Sciatic nerve (tissue), 2 donors: ENCODE results near the gene GABRB2. TPM values are rescaled to one million over a fixed set of nuclear protein-coding genes. Genes with fewer than 3 reads are reported as not detected.
A peak's percentile ranks its signal among the peaks of the same experiment; 100 is the strongest.
"Not testable (repeated sequence)": the region's sequence is repeated elsewhere in the genome, so short reads cannot be mapped to it uniquely, and the experiment has no call there.

ENCODE experiments used
- ATAC-seq: fragments of 200-7000 bp; cut with Tn5 transposase; one replicate; pipeline ENCODE4 v1.9.1; 2020; ENCODE audit warnings: mild to moderate bottlenecking, moderate library complexity
- DNase-seq: peaks from one replicate; pipeline ENCODE4 v3.0.0-alpha.2; 2020; ENCODE audit warnings: low spot score
- intact Hi-C: fragments of 100-400 bp; cut with DNase I; formaldehyde crosslinking; loops from one replicate; pipeline ENCODE4 v1.14.2; 2022
- total RNA-seq: library from RNA; stranded (reverse); fragmentation: NEBNext Ultra II Directional; extraction: Animal tissue kit (Norgen Biotek cat#: 25700); gene quantifications from one replicate; pipeline ENCODE4 v1.2.1, GENCODE V29; 2021
- donor health status: DM: no; HTN: no; CAD: no.
- donor health status: DM: no; HTN: no; CAD: no.

Gene GABRB2
- 0.13 TPM for total RNA-seq

DNA sequence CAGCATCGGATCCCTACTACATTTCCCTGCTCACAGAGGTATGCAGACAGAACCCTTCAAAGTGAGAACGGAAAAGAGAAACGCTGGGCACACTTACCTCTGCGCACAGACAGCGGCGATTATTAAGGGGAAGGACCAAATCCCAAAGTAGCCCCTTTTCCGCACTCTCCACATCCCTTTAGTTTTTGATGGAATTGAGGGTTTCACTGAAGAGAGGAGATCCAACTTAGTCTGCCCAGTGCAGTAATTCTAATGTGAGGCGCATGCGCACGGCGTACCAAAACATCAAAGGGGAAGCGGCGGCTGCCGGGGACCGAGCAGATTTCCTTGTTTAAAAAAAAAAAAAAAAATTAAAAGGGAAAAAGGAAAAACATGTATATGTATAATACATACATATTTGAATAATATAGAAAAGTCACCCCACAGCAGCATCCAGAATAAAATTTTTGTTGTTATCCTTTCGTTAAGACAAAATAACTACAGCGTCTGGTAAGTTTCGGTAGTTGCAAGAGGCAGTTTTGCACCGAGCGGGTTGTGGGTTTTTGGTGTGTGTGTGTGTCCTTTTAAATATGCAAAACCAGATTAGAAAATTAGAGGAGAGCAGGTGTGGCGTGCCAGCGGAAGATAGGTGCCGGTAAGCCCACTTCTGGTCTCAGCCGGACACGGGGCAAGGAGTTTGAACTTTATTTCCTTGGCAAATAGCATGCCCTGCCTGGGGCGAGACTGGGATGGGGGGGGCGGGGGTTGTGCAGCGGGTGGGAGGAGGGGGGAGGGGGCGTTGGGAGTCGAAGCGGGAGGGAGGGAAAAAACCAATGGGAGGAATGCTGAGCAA lies at the start of gene GABRB2:
GABRB2 (minus strand) TSS at position 256 of the 832 bp plus-strand sequence; CDS start at position 174, 82 bp downstream.
- intact Hi-C loops: no loop called here
- peak; percentile 59 for ATAC-seq
- DNase-seq: peak; percentile 67

DNA sequence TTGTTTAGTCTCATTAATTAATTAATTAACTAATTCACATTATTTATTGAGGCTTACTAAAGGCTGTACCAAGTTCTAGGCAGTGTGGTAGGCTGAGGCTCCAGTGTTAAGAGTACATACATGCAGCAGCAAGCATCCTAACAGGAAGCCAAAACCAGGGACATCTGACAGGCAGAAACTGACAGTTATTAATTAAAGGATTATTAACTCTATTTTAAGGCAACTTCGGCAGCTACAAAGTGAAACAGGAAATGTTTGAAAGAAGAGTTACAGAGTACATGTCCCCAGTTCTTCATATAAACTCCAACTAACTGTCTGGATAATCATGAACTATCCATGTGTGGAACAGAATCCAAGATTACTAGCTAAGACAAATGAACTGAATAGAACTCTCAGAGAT lies 39.3 kb upstream of the GABRB2 start:
- intact Hi-C loops: no loop called here
- DNase-seq (no peak), ATAC-seq (no peak)

DNA sequence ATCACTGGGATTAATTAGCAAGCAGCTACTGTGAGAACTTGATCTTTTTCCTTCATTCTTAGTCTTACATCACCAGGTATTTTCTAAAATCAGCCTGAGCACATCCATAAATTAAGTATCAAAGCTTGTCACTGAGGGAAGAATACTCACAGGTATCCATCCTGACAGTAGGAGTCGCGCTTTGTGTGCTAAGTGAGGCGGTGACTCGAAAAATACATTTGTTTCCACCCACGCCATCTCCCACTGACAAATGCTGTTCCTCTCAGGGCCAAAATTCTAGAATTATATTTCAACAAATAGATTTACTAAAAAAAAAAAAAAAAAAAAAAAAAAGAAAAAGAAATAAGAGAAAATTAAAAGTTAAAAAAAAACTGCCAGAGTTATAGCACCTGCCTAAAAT lies 34.1 kb upstream of the GABRB2 start:
- ATAC-seq: no peak
- DNase-seq: no peak
- intact Hi-C loops: no loop called here

DNA sequence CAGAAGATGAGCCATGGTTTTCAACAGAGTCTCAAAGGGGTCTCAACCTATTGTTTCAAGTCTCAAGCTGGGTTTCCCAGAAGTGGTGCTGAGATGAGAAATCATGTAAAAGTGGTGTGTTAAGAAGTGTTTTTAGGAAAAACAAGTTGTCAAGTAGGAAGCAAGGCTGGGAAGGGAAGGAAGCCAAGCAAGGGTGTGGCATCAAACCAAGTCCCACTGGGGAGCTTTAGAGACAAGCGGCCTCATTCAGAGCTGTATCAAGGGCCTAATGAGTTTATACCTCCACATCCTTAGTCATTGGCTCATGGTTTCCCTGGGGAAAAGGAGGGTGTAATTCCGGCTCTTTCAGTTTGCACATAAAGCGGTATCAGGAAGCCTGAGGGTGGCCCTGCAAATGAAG lies 26.4 kb upstream of the GABRB2 start:
- intact Hi-C loops: no loop called here

DNA sequence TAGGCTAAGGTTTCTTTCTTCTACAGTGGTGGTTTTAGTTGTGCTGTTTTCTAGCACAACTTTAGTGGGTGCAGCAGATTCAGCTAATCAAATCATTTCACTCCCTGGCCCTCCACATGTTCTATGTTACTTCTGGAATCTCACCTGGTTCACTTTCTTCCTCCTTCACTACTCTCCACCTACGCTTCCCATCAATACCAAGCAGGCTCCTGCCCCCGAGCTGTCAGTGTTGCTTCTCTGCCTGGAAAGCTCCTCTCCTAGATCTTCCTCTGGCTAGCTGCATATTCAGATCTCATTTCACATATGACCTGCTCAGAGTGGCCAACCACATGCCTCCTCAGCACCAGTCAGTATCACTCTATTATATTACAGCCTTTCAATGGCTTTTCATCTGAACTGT lies 19.6 kb upstream of the GABRB2 start:
- DNase-seq (no peak), ATAC-seq (no peak)
- intact Hi-C loops: no loop called here

More for the DNA sequence above, 26.4 kb upstream of the GABRB2 start:
- no peak for ATAC-seq
- no peak for DNase-seq

DNA sequence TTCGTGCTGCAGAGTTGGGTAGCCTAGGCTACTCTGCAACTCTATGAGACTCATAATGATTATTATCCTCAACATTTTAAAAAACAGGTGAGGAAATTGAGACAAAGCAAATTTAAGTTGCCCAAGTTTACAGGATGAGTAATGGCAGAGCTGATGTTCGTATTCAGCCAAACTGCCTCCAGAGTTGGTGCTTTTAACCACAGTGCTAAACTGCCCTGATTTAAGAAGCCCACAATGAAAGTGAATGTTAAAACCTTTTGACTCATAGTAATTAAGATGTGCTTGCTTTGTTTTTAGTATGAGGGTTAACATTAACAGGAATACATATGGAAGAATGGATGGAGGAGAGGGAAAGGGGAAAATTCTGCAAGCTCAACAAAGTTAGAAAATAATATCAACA lies 15.9 kb upstream of the GABRB2 start:
- DNase-seq: no peak
- intact Hi-C loops: no loop called here
- no peak for ATAC-seq

DNA sequence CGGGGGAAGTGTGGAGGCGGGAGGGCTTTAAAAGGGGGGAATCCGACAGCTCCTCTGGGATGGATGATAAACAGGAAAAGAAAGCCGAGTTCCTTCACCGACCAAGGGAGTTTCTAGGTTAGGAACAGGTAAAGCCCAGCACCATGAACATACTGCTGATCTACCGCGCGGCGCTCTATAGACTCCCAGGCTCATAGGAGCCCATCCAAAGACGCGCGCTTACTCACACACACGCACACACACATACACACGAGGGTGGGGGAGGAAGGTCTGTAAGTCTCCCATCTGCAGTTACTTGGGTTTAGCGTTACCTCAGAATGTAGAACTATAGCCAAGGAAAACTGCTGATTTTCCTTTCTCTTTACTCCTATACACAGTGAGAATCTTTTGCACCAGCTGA lies 2.6 kb upstream of the GABRB2 start:
- intact Hi-C loops: no loop called here
- no peak for ATAC-seq
- no peak for DNase-seq

DNA sequence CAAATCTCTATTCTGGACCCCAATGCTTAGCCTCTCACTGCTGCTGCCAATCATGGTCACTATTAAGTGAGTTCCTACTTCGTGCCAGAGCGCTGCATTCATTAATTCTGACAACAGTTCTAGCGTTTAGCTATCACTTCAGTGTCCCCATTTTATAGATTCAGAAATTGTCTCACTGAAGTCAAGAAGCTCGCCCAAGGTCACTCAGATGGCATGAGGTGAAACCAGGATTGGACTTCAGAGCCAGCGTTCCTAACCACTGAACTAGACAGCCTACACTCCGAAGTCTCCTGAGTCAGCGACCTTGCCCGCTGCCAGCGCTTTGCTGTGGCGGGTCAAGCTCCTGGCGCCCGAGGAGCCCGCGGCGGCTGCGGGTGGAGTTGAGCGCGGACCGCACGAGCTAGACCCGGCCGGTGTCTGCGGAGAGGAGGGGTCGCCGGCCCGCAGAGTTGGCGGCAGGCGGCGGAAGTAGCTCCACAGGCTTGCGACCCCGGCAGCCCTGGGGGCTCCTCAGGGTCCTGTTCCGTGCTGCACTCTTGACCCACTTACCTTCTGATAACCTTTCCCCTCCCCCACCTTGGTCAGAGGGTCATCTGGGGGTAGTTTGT lies 2.1 kb upstream of the GABRB2 start:
- DNase-seq: no peak
- intact Hi-C loops: no loop called here
- ATAC-seq: no peak

DNA sequence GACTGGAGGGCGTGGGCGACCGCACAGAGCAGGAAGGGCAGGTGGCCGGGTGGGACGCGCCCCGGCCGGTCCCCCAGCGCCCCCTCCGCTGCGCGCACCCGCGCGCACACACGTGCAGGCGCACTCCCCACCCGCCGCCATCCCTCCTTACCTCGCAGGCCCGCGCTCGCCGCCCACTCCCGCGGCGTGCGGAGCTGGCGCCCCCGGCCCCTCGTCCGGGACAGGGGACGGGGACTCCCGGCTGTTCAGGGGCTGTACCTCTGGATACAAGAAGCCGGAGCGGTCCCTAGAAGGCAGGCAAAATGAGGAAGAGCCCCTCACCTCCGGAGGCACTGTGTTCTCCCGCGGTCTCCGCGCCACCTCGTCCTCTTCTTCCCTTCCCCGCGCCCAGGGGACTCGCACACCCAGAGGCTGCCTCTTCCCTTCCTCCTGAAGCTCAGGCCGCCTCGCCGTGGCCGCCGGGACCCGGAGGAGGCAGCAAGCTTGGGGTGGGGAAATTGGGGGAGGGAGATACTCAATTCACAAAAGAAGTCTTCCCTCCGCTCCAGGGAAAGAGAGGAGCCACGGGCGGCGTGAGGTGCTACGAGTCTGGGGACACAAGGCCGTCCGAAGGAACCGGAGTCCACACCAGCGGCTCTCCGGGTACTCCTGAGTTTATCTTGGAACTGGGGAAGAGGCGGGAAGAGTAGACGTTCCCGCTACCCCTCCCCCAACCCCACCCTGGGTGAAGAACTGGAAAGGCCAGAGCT lies 1.4 kb upstream of the GABRB2 start:
- intact Hi-C loops: no loop called here
- no peak for ATAC-seq

DNA sequence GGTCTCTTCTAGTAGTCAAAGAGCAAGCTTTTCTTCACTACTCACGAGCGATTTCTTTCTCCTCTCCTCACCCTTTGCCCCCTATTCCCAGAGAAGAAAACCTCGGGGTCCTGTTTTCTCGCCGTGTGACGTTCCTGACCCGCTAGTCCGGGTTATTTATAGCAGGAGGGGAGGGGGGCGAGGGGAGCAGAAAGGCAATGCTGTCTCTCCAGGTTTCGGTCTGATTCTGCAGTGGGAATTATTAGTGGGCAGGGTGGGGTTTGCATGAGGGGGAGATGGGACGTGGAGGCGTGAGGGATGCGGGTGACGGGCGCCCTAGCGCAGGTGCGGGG lies 847 bp upstream of the GABRB2 start:
- no peak for ATAC-seq
- intact Hi-C loops: no loop called here

More for the DNA sequence above, 1.4 kb upstream of the GABRB2 start:
- DNase-seq: no peak

DNA sequence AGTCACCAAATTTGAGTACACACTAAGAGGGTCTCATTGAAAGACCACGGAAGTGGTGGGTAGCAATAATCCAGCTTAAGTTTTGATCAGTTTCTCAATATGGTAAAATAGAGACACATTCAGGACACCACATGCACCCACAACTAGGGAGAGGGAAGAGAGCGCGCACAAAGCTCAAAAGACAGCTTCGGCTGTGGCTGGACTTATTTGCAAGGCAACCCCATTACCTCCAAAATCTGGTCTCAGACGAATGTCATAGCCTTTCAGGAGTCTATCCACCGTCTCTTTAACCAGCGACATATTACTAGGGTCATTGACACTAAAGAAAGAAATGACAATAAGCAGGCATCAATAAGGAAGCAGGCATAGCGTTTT lies 443 bp downstream of the GABRB2 start:
- ATAC-seq (peak; percentile 15), DNase-seq (no peak)
- intact Hi-C loops: no loop called here

More for the DNA sequence above, 847 bp upstream of the GABRB2 start:
- no peak for DNase-seq

DNA sequence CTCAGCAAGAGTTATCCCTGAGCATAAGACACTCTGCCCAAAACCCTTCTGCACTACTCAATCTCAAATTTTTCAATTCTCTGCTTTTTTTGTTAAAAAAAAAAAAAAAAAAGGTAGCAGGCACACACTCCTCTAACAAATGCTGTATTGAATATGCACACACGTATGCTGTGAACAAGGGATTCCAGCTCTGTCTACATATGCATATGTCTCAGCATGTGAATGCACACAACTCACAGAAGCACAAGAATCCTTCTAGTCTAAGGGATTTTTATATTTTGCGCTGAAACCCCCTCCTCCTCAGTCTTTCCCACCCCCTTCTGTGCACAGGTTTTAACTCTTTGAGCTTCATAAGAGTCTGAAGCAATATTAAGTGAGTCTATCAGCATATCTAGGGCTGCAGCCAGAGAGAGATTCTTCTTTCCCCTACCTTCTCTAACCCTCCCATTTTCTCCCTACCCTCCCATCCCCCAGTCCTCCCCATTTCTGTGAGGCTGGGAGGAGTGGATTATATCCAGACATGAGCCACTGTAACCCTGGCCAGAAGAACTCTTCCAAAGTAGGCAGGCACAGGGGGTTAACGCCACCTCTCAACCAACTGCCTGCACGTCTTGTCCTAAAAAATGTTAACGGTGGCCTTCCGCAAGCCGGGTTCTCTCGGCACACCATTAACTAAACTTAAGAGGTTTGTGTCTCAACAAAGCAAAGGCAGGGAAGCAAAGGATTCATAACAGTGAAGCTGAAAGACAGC lies 1.0 kb downstream of the GABRB2 start:
- ATAC-seq: no peak
- intact Hi-C loops: no loop called here
- DNase-seq: no peak

DNA sequence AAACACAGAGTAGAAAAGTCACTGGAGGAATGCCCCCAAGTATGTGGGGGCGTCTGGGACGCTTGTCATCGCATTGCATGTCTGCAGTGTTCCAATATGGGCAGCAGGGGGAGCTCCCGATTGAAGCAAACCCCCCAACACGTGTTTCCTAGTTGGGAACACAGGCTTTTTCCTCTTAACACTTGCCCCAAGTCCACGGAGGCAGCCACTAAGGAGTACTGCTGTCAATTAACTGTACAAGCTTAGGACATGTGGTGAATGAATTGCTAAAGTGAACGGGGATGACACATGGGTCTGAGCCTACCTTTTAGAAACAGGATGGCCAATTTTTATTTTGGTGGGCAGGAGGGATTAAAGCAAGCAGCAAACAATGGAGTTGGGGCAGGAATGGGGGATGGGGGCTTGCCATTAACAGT lies 2.2 kb downstream of the GABRB2 start:
- ATAC-seq (no peak), DNase-seq (no peak)
- intact Hi-C loops: no loop called here

DNA sequence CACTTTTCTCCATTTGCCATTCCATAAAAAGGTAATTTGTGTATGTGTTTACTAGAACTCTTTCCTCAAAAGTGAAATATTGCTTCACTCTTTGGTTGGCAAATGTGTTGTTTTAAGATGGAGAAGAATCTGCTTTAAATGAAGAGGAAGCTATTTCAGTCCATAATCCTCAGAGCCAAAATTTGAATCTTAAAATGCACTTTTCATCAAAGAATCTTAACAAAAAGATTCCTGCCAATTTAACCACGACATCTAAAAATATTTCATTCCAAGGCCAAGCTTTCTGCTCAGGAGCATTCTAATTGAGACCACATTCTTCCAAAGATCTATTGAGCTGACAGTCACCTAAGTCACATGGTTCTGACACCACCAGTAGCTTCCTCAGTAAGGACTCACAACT lies 7.5 kb downstream of the GABRB2 start:
- ATAC-seq (no peak), DNase-seq (no peak)
- intact Hi-C loops: no loop called here

DNA sequence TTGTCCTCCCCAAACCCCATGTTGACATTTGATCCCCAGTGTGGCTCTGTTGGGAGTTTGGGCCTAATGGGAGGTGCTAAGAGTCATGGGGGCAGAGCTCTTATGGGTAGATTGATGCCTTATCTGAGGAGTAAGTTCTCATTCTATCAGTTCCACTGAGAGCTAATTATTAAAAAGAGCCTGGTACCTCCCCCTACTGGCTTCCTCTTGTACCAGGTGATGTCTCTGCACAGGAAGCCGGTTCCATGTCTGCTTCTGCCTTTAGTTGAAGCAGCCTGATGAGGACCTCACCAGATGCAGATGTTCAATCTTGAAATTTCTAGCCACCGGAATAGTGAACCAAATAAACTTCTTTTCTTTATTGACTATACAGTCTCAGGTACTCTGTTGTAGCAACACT lies 10.8 kb downstream of the GABRB2 start:
- DNase-seq: no peak
- intact Hi-C loops: no loop called here

DNA sequence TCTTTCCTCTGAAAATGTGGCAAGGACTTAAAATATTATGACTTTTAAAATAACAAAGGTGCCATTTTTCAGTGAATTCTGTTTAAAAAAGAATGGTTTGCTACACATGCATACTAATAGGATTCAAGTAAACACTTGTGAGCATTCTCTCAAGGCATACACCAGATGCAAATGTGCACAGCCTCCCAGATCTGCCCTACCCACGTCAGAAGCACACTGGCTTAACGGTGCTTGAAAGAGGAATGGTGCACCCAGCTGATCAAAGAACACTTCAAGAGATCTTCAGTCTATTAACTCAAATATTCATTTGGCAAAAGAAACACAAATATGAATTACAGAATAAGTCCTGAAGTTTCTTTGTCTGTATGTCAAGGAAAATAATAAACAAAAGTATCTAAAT lies 15.8 kb downstream of the GABRB2 start:
- intact Hi-C loops: no loop called here
- ATAC-seq: no peak
- no peak for DNase-seq

More for the DNA sequence above, 10.8 kb downstream of the GABRB2 start:
- ATAC-seq: no peak

DNA sequence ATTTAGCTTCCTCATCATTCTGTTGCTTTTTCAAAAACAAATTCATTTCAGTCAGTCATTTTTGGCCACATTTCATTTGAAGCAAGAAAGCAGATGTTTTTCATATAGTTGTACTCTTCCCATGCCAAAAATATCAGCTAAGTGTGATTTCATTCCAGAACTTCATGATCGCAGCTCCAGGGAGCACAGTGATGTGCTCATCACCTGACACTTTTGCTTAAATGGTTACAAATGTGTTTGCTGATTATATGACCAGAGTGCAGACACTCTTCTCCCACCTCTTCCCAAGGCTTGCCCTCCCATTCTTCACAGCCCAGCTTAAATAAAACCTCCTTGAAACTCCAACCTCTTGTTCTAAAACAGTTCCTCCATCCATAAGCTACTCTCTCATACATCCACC lies 32.6 kb downstream of the GABRB2 start:
- intact Hi-C loops: no loop called here
- ATAC-seq (no peak), DNase-seq (no peak)

DNA sequence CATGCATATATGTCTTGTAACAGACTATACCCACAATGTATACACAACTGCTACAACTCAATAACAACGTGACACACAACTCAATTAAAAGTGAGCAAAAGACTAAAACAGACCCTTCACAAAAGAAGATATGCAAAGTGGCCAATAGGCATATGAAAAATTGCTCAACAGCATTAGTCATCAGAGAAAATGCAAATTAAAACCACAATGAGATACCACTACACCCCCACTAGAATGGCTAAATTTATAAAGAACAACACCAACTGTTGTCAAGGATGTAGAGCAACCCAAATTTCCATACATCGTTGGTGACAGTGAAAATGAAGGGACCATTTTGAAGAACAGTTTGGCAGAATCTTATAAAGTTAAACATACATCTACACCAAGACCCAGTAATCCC lies 38.9 kb downstream of the GABRB2 start:
- DNase-seq (no peak), ATAC-seq (no peak)
- intact Hi-C loops: no loop called here

DNA sequence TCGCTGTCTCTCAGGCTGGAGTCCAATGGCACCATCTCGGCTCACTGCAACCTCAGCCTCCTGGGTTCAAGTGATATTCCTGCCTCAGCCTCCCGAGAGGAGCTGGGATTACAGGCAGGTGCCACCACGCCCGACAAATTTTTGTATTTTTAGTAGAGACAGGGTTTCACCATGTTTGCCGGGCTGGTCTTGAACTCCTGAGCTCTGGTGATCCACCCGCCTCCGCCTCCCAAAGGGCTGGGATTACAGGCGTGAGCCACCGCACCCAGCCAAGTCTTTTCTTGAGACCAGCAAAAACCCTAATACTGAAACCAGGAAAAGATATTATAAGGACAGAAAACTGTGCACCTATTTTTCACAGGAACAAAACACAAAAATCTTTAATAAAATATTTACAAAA lies 41.4 kb downstream of the GABRB2 start:
- ATAC-seq, intact Hi-C loops, DNase-seq: not testable (repeated sequence)
